Measurements from ENCODE around the gene UFD1. TPM values are rescaled to one million over a fixed set of nuclear protein-coding genes. Genes with fewer than 3 reads are reported as not detected.
A peak's percentile ranks its signal among the peaks of the same experiment; 100 is the strongest.

UFD1 gene
- total and polyA plus RNA-seq, 9 of the 15 experiments (the other 6 are each of a cell fraction or from before 2014, with no cell fraction given): 238 to 645 (median 363) TPM

DNA sequence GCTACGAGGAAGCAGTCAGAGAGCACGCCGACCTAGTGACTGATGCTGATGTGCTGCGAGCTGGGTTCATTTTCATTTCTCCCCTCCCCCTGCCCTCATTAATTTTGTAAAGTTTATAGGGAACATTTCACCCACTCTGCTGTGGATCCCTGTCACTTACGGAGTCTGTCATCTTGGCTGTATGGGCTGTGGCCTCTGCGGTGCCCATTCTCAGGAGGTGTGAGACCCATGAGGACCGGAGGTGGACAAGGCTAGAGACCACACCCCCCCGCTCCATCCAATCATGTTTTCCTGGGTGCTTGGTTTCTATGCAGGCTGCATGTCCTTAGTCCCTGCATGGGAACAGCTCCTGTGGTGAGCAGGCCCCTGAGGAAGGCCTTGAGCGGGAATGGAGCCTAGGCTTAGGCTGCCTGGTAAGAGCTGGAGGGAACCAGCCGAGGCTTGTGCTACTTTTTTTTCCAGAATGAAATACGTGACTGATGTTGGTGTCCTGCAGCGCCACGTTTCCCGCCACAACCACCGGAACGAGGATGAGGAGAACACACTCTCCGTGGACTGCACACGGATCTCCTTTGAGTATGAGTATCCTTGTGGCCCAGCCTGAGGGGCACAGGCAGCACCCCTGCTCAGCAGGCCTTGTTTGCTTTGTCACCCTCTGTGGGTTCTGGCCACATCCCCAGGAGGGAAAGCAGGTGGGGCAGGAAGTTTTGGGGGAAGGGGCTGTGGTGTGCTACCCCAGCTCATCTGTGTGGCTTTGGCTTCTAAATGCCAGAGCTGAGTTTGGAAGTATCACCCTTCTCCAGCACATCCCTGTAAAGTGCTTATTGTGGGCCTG is 26.1 kb upstream of the UFD1 start (continued):
- 0 out of 2 replicates have a peak, but pooled peaks have one; percentile 1 for TF ChIP-seq ATF1 (CRISPR knock-in tag; IDR thresholded peaks at IDR 0.05)
- no peak for TF ChIP-seq ATF1 (tag; IDR thresholded peaks at IDR 0.05)
- TF ChIP-seq, protein P1, sequence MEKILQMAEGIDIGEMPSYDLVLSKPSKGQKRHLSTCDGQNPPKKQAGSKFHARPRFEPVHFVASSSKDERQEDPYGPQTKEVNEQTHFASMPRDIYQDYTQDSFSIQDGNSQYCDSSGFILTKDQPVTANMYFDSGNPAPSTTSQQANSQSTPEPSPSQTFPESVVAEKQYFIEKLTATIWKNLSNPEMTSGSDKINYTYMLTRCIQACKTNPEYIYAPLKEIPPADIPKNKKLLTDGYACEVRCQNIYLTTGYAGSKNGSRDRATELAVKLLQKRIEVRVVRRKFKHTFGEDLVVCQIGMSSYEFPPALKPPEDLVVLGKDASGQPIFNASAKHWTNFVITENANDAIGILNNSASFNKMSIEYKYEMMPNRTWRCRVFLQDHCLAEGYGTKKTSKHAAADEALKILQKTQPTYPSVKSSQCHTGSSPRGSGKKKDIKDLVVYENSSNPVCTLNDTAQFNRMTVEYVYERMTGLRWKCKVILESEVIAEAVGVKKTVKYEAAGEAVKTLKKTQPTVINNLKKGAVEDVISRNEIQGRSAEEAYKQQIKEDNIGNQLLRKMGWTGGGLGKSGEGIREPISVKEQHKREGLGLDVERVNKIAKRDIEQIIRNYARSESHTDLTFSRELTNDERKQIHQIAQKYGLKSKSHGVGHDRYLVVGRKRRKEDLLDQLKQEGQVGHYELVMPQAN (IDR thresholded peaks at IDR 0.05; ENCODE audit: borderline replicate concordance): no peak
- TF ChIP-seq FOXM1 (IDR thresholded peaks at IDR 0.05; ENCODE audit: low read depth): no peak
- no peak for TF ChIP-seq FOXM1 (CRISPR knock-in tag; IDR thresholded peaks at IDR 0.05; ENCODE audit: low read depth)
- 0 out of 2 replicates have a peak, but pooled peaks have one; percentile 57 for TF ChIP-seq E2F4 (CRISPR knock-in tag; IDR thresholded peaks at IDR 0.05; ENCODE audit: low read depth)
- TF ChIP-seq ZFP36 (IDR thresholded peaks at IDR 0.05; ENCODE audit: low read depth, low read length, partially characterized antibody): no peak
- no peak for TF ChIP-seq SP2 (IDR thresholded peaks at IDR 0.05; ENCODE audit: extremely low read depth, low read depth, low read length, poor library complexity, severe bottlenecking)
- no peak for TF ChIP-seq MED1 (CRISPR knock-in tag; IDR thresholded peaks at IDR 0.05; ENCODE audit: borderline replicate concordance)
- TF ChIP-seq, protein P2, sequence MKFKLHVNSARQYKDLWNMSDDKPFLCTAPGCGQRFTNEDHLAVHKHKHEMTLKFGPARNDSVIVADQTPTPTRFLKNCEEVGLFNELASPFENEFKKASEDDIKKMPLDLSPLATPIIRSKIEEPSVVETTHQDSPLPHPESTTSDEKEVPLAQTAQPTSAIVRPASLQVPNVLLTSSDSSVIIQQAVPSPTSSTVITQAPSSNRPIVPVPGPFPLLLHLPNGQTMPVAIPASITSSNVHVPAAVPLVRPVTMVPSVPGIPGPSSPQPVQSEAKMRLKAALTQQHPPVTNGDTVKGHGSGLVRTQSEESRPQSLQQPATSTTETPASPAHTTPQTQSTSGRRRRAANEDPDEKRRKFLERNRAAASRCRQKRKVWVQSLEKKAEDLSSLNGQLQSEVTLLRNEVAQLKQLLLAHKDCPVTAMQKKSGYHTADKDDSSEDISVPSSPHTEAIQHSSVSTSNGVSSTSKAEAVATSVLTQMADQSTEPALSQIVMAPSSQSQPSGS (CRISPR knock-in tag; IDR thresholded peaks at IDR 0.05): 0 out of 2 replicates have a peak, but pooled peaks have one; percentile 4
- peak; percentile 19; the same call in 1 of the 2 replicates for TF ChIP-seq HMGXB4 (CRISPR knock-in tag; IDR thresholded peaks at IDR 0.05)
- no peak for TF ChIP-seq U2AF1 (optimal IDR thresholded peaks at IDR 0.05; ENCODE audit: low read depth, low read length)
- 0 out of 2 replicates have a peak, but pooled peaks have one; percentile 8 for TF ChIP-seq HDAC6 (IDR thresholded peaks at IDR 0.05; ENCODE audit: low read depth, low read length)
- TF ChIP-seq ZNF584 (CRISPR knock-in tag; IDR thresholded peaks at IDR 0.05; ENCODE audit: low read depth): no peak
- TF ChIP-seq ZNF436 (CRISPR knock-in tag; IDR thresholded peaks at IDR 0.05): no peak
- 0 out of 2 replicates have a peak, but pooled peaks have one; percentile 11 for TF ChIP-seq ZNF24 (IDR thresholded peaks at IDR 0.05)
- TF ChIP-seq BRF2 (IDR thresholded peaks at IDR 0.05; ENCODE audit: borderline replicate concordance, insufficient read depth, insufficient read length): no peak
- peak; percentile 68 for TF ChIP-seq POLR2G (IDR thresholded peaks at IDR 0.05; ENCODE audit: low read depth, low read length)
- TF ChIP-seq RBFOX2 (IDR thresholded peaks at IDR 0.05; ENCODE audit: low read depth, low read length): peak; percentile 6; the same call in 1 of the 2 replicates
- TF ChIP-seq POLR2AphosphoS2 (IDR thresholded peaks at IDR 0.05; ENCODE audit: low read length): peak; percentile 67; the same call in 1 of the 2 replicates
